Measurements from ENCODE around the gene CDHR5. TPM values are rescaled to one million over a fixed set of nuclear protein-coding genes. Genes with fewer than 3 reads are reported as not detected.

The CDHR5 gene
- polyA plus RNA-seq, 1 donor (not counting 4 experiments of a cell fraction or from before 2014, with no cell fraction given), result not detected

DNA sequence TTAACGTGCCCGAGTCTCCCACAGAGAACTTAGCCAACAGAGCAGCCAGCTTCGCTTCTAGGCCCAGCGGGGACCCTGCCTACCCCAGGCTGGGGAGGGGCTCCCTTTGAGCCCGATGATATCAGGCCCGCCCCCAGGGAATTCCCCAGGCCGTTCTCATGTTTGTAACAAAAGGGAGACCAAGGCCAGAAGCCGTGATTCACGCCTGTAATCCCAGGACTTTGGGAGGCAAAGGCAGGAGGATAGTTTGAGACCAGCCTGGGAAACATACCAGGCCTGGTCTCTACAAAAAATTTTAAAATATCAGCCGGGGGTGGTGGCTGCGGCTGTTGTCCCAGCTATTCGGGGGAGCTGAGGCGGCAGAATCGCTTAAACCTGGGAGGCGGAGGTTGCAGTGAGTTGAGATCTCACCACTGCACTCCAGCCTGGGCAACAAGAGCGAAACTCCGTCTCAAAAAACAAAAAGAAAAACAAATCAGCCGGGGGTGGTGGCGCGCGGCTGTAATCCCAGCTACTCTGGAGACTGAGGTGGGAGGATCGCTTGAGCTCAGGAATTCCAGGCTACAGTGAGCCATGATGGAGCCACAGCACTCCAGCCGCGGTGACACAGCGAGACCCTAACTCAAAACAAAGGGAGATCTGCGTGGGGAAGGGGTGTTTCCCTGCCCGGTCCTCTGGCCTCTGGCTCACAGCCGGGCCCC, 14.0 kb upstream of the CDHR5 start:
- no peak overlapping the region for H3K27ac ChIP-seq (ENCODE audit: control insufficient read depth, insufficient read depth, low read length)
- peaks cover 28% of the 10 kb centered on the region for H3K27me3 ChIP-seq (ENCODE audit: control insufficient read depth, extremely low read depth, insufficient read depth, low read length)
- H3K4me1 ChIP-seq (ENCODE audit: control insufficient read depth, extremely low read depth, insufficient read depth, low read length), result peaks cover 2% of the 10 kb centered on the region
- no peaks in the 10 kb centered on the region for H3K9me1 ChIP-seq (ENCODE audit: control insufficient read depth, extremely low read depth, insufficient read depth, low read length)
- H3K4me3 ChIP-seq (ENCODE audit: control insufficient read depth in 2 of 3, extremely low read depth in 1 of 3, insufficient read depth in 2 of 3, low read depth in 1 of 3, low read length in 3 of 3), result no peak overlapping the region
- H2AFZ ChIP-seq (ENCODE audit: control insufficient read depth, low read length), result no peak overlapping the region
- no peak for TF ChIP-seq EZH2 (IDR thresholded peaks at IDR 0.05; ENCODE audit: low read length)
- TF ChIP-seq, protein P1, sequence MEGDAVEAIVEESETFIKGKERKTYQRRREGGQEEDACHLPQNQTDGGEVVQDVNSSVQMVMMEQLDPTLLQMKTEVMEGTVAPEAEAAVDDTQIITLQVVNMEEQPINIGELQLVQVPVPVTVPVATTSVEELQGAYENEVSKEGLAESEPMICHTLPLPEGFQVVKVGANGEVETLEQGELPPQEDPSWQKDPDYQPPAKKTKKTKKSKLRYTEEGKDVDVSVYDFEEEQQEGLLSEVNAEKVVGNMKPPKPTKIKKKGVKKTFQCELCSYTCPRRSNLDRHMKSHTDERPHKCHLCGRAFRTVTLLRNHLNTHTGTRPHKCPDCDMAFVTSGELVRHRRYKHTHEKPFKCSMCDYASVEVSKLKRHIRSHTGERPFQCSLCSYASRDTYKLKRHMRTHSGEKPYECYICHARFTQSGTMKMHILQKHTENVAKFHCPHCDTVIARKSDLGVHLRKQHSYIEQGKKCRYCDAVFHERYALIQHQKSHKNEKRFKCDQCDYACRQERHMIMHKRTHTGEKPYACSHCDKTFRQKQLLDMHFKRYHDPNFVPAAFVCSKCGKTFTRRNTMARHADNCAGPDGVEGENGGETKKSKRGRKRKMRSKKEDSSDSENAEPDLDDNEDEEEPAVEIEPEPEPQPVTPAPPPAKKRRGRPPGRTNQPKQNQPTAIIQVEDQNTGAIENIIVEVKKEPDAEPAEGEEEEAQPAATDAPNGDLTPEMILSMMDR (optimal IDR thresholded peaks at IDR 0.05 in 1 of 3, IDR thresholded peaks at IDR 0.05 in 1 of 3, conservative IDR thresholded peaks at IDR 0.05 in 1 of 3; ENCODE audit: extremely low read depth in 1 of 3, insufficient read depth in 2 of 3, low read length in 3 of 3), result no peak
- DNase-seq (ENCODE audit: low read depth, low spot score) (no peak), FAIRE-seq (no peak)
- no peak overlapping the region for H3K9ac ChIP-seq (ENCODE audit: control insufficient read depth, extremely low read depth, insufficient read depth, low read length)
- H3K36me3 ChIP-seq (ENCODE audit: control insufficient read depth in 2 of 2, extremely low read depth in 1 of 2, insufficient read depth in 2 of 2, low read length in 2 of 2), result no peaks in the 10 kb centered on the region
- H3K79me2 ChIP-seq (ENCODE audit: control insufficient read depth, insufficient read depth, low read length), result no peaks in the 10 kb centered on the region
- no peaks in the 10 kb centered on the region for H4K20me1 ChIP-seq (ENCODE audit: control insufficient read depth, extremely low read depth, insufficient read depth, low read length)
- no peak overlapping the region for H3K4me2 ChIP-seq (ENCODE audit: control insufficient read depth, extremely low read depth, insufficient read depth, low read depth, low read length)
- dilution Hi-C loops (cut with MboI; ENCODE audit: extremely low pct_ligation_motif_present, low sequenced_read_pairs), result no loop called here
- no peaks in the 10 kb centered on the region for H3K9me3 ChIP-seq (ENCODE audit: control insufficient read depth, low read depth, low read length)

GRCh38 chr11:637593-638521, 13.1 kb upstream of the CDHR5 start:
- FAIRE-seq (no peak), DNase-seq (ENCODE audit: low read depth, low spot score) (no peak)
- Histone ChIP-seq H3K36me3 (ENCODE audit: control insufficient read depth in 2 of 2, extremely low read depth in 1 of 2, insufficient read depth in 2 of 2, low read length in 2 of 2) (peaks cover 0 to 1% of the 10 kb centered on the region in 2 experiments), H3K4me2 (ENCODE audit: control insufficient read depth, extremely low read depth, insufficient read depth, low read depth, low read length) (no peak overlapping the region), H4K20me1 (ENCODE audit: control insufficient read depth, extremely low read depth, insufficient read depth, low read length) (no peaks in the 10 kb centered on the region), H3K4me1 (ENCODE audit: control insufficient read depth, extremely low read depth, insufficient read depth, low read length) (peaks cover 2% of the 10 kb centered on the region), H3K9ac (ENCODE audit: control insufficient read depth, extremely low read depth, insufficient read depth, low read length) (no peak overlapping the region), H3K27me3 (ENCODE audit: control insufficient read depth, extremely low read depth, insufficient read depth, low read length) (peaks cover 28% of the 10 kb centered on the region), H3K9me1 (ENCODE audit: control insufficient read depth, extremely low read depth, insufficient read depth, low read length) (no peaks in the 10 kb centered on the region), H2AFZ (ENCODE audit: control insufficient read depth, low read length) (no peak overlapping the region), H3K27ac (ENCODE audit: control insufficient read depth, insufficient read depth, low read length) (no peak overlapping the region), H3K9me3 (ENCODE audit: control insufficient read depth, low read depth, low read length) (no peaks in the 10 kb centered on the region), H3K4me3 (ENCODE audit: control insufficient read depth in 2 of 3, extremely low read depth in 1 of 3, insufficient read depth in 2 of 3, low read depth in 1 of 3, low read length in 3 of 3) (no peak overlapping the region), H3K79me2 (ENCODE audit: control insufficient read depth, insufficient read depth, low read length) (no peaks in the 10 kb centered on the region)
- no peak for TF ChIP-seq EZH2 (IDR thresholded peaks at IDR 0.05; ENCODE audit: low read length)
- TF ChIP-seq, protein P1 (optimal IDR thresholded peaks at IDR 0.05 in 1 of 3, IDR thresholded peaks at IDR 0.05 in 1 of 3, conservative IDR thresholded peaks at IDR 0.05 in 1 of 3; ENCODE audit: extremely low read depth in 1 of 3, insufficient read depth in 2 of 3, low read length in 3 of 3), result no peak
- dilution Hi-C loops (cut with MboI; ENCODE audit: extremely low pct_ligation_motif_present, low sequenced_read_pairs), result no loop called here

Measured in keratinocyte (primary cell).